ENCODE measurements around the gene PARN.

Gene PARN

GRCh38 chr16:14527411-14528044 lies 102.5 kb downstream of the PARN start:
- DNase-seq, result no peak

- DNase-seq, result no peak
Observed at GRCh38 chr16:14525596-14525995, 104.5 kb downstream of the PARN start.

- no peak for DNase-seq
Observed at GRCh38 chr16:14524979-14525378, 105.1 kb downstream of the PARN start.

DNA sequence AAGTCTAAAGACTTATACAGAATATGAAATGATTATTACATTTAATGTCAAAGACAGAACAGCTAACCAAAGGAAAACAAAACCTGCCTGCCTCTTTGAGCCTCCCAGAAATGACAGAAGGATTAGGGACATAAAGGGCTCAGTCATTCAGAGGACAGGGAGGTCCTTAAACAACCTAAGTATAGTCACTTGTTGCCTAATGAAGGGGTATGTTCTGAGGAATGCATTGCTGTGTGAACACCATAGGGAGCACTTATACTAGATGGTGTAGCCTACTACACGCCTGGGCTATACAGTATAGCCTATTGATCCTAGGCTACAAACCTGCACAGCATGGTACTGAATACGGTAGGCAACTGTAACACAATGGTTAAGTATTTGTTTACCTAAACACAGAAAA lies 106.4 kb downstream of the PARN start:
- DNase-seq, result no peak

GRCh38 chr16:14522671-14523070 lies 107.4 kb downstream of the PARN start:
- no peak for DNase-seq

DNA sequence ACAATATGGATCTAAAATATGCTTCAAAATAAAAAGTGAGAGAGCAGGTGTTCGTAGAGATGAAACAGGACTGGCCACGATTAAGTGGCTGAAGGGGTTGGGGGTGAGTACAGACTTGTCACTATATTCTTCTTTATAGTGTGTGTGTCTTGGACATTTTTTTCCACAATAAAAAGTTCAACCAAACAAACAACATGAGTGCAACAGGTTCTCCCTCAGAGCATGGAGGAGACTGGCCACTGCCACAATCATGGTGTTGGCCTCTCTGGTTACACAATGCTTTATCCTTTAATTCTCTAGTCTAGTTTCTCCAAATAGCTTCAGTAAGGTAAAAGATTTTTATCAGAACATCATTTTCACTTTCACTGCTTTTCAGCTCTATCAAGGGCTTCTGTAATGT lies 109.3 kb downstream of the PARN start:
- no peak for DNase-seq

- DNase-seq, result no peak
Observed at GRCh38 chr16:14514967-14515366, 115.1 kb downstream of the PARN start.

GRCh38 chr16:14513389-14514107 lies 116.5 kb downstream of the PARN start:
- no peak for DNase-seq

DNA sequence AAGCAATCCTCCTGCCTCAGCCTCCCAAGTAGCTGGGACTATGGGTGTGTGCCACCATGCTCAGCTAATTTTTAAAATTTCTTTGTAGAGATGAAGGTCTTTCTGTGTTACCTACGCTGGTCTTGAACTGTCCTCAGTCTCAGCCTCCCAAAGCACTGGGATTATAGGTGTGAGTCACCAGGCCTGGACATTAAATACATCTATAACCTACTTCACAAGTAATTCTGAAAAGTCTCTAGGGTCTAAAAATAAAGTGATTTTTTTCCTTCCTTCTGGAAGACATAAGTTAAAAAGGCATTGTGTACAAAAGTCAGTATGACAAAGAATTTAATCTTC lies 118.3 kb downstream of the PARN start:
- DNase-seq, result no peak

- DNase-seq, result no peak
Observed at GRCh38 chr16:14510939-14511799, 118.9 kb downstream of the PARN start.

GRCh38 chr16:14510581-14510938 lies 119.5 kb downstream of the PARN start:
- DNase-seq, result no peak

DNA sequence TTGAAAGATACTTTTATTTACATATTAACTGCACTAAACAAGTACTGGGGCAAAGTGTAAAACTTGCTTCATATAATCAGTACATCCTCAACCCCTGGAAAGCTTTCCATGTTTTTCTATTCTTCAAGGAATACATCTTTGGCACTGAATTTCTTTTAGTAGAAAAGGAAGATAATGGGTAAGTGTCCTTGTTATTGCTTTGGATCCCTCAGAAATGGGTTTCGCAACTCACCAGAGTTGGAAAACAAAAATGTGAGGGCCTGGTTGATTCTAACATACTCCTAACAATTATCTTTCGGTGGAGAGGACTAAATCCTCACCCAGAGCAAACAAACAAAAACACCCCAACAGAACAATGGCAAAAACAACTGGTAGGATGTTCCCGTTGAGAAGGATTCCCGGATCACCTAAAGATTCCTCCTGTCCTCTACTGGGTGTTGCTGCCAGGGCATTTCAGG lies 120.4 kb downstream of the PARN start:
- DNase-seq, result no peak

- DNase-seq, result no peak
Observed at GRCh38 chr16:14509055-14509454, 121.0 kb downstream of the PARN start.

DNA sequence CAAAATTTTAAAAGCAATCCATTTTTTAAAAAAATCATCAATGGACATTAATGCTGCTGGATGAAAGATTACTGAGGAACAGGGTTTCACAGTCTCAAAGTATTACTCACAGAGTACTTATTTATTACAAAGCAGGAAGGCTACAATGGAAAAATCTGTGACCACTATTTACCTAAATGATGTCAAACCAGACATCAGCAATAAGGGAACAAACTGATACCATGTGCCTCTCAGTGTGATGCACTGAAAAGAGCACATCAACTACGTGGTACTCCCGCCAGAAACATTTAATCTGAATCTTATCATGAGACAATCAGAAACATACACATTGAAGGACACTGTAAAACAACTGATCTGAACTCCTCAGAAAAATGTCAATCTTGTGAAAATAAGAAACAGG lies 124.2 kb downstream of the PARN start:
- DNase-seq, result no peak

DNA sequence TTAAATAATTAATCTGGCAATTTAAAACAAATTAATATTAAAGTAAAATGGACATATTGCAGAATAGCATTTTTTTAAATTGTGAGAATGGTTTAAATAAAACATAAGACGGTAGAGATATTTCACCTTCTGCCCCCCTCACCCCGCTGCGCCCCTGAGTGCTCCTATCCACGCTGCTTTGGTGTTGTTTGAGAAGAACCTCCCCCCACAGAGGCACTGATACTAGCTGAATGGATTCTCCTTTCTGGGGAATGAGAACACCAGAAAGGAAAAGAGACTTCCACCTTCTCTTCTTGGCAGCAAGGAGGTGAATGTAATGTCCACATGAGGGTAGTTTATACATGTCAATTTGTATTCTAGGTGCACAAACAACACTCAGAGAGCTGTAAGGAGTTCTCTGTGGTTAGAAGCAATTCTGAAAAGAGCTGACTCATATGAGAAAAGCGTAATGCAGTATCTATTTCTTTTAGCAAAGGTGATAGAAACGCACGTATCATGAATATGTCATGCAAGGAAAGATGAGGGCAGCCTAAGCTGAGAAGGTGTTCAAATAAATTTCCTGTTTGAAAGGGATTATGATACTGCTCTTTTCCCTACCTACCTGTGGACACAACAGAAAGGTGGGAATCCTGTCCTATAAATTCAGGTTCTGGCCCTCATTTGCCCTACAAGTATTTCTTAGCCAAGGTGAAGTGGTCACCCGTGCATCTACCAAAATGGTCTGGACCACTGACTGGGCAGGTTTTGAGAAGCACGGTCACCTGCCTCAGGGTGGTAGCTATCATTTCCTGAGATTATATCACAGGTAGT lies 126.9 kb downstream of the PARN start:
- no peak for DNase-seq

DNA sequence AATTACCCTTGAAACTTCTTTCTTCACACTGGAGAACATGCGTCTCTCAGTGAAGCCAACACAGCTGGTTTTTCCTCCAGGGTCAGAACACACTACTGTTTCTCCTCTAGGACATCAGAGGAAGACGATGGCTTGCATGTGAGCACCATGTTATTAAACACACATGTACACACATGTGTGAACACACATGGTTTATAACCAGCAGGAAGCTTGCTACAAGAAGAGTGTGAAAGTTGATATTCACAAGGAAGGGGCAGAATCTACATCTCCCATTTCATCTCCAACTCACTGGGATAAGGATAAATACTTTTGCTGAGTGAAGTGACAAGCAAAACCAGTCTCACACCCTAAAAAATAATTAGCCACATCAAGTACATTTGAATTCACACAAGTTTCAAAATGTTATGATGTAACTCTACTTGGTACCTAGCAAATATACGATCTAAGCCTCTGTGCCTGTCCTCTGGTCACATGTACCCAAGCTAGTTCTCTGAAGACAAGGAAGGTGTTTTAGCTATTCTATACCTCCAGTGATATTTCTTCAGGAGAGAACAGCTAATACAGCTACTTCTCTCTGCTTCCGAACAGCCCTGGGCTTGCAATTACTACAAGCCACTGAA lies 127.7 kb downstream of the PARN start:
- no peak for DNase-seq

DNA sequence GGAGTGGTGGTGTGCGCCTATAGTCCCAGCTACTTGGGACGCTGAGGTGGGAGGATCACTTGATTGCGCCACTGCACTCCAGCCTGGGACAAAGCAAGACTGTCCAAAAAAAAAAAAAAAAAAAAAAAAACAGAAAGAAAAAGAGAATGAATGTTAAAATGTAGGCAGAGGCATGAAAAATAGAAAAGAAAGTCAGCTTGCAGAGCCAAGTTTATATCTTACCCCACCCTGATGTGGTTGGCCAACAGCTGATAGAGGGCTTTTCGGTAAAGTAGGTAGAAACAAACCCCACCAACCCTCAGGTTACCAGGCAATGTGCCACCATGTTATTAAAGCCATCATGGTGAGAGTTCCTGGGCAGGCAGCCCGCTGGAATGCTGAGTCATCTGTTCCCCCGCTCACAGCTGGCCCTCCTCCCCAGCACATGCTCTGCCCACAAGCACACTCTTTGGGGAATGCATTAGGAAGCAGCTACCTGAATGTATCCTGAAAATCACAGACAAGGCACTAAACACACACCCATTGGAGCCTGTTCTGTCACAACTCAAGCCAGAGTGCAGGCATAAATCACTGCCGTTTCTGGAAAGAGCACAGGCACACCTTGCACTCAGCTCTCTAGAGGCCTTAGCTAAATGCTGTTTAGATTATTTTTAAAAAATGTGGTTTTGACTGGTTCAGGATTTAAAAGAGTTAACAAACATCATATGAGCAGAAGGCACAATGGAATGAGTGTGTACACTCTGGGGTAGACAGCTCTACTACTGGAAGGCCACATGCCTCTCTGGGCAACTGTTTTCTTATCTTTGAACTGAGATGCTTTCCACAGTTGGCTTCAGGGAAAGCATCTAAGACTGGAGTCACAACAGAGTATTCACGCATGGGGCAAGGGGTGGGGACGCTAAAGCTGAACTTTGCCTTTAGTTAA lies 128.5 kb downstream of the PARN start:
- DNase-seq, result peak; percentile 92

DNA sequence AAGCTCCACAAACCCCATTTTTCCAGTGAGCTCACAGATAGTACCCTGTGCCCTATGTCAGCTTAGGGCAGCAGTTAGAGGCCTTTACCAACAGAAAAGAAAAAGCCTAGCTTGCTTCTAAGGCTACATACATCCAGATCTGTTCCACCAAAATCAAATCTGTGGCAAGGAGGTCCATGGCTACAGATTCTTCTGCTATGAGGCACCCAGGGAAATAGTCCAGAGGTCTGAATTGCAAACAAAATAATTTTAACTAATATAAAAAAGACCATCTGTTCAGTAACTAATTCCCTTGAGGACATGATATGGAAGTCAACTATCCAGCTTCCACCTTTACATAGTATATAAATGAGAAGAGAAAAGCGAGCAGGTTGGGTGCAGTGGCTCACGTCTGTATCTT lies 129.3 kb downstream of the PARN start:
- no peak for DNase-seq

- no peak for DNase-seq
Observed at GRCh38 chr16:14499110-14499509, 130.9 kb downstream of the PARN start.

DNA sequence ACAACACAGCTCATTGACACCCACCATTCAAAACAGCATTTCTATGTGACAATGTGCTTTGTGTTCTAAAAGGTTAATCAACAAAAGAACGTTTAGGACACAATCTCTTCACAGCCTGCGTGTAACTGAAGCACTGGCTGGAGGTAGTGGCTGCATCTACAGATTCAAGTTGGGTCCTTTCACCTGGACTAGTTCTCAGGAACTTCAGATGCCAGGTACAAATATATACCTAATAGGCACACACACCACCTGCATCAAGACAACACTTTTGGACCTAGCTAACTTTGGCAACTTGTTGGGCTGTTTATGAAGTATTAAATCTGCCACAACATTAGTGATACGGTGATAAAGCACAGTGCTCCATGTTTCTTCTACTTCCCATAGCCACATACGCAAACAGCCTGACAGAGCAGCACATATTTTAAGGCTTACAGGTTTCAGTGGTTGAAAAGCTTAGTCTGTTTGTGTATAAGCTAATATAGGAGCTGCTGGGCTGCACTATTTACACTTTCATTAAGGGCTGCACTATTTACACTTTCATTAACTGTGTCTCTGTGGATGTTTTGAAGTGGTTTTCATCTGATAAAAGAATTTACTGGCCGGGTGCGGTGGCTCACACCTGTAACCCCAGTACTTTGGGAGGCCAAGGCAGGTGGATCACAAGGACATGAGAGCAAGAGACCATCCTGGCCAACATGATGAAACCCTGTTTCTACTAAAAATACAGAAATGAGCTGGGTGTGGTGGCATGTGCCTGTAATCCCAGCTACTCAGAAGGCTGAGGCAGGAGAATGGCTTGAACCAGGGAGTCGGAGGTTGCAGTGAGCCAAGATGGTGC lies 132.6 kb downstream of the PARN start:
- no peak for DNase-seq

DNA sequence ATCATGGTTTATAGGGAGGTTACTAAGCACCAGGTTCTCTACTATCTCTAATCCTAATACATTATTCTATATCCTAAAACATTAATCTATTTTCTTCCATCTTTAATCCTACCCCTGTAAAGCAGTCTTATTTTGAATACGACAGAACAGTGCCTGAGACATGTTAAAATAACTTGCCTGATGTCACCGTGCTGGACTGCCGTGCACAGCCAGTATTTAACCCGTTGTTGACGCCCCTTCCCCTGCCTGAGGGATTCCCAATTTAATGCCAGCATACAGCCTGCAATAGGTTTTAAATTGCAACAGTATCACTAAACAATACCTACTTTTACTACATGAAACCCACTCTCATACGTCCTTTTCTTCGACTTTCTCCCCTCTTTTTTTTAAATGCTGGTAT lies 133.3 kb downstream of the PARN start:
- no peak for DNase-seq

Data from femur (tissue), 1 donor.